A549 (cell line): Measurements from ENCODE around the gene H19. TPM values are rescaled to one million over a fixed set of nuclear protein-coding genes. Genes with fewer than 3 reads are reported as not detected.
A peak's percentile ranks its signal among the peaks of the same experiment; 100 is the strongest.

Experiments
- ATAC-seq, 2 experiments: fragments of 200-7000 bp in 1 of 2; fragments of >200 bp in 1 of 2; cut with Nextera tagmentation in 1 of 2; cut with Tn5 transposase in 1 of 2; 3 replicates each; pipeline versions ENCODE4 v1.8.0 to v1.9.1; 2018 to 2020; ENCODE audit warnings: mild to moderate bottlenecking in 1 of 2, moderate library complexity in 1 of 2
- CTCF ChIA-PET: fragments of 300-600 bp; sonication (Branson Sonifier 250); formaldehyde crosslinking; extraction: SDS; loops from one replicate; lab custom pipeline; 2021; ENCODE audit warnings: antibody characterized with exemption, inconsistent platforms; lab: Yijun Ruan, JAX
- POLR2A ChIA-PET: fragments of 350-600 bp; formaldehyde crosslinking; extraction: SDS; loops from one replicate; lab custom pipeline; 2021; ENCODE audit warnings: antibody characterized with exemption, inconsistent platforms; lab: Yijun Ruan, JAX
- DNase-seq, 2 experiments: peaks; one replicate each; pipeline versions ENCODE4 v3.0.0 to v3.0.0-alpha.2; 2011 to 2016; ENCODE audit warnings: low read depth in 1 of 2, low spot score in 1 of 2
- FAIRE-seq: peaks from 2 replicates; lab custom pipeline; 2011; peaks lifted over from hg19 to GRCh38; lab: Jason Lieb, UNC
- H3K27ac ChIP-seq, 2 experiments: fragments of >200 bp; sonication (Bioruptor Twin); formaldehyde crosslinking; 3 replicates each; pipeline ENCODE4 v1.5.1; 2016 to 2017
- H3K4me1 ChIP-seq: fragments of >200 bp; sonication (Bioruptor Twin); formaldehyde crosslinking; 3 replicates; pipeline ENCODE4 v1.6.1; 2016
- H3K4me2 ChIP-seq: fragments of >200 bp; sonication (Bioruptor Twin); formaldehyde crosslinking; 3 replicates; pipeline ENCODE4 v1.6.1; 2016
- H3K4me3 ChIP-seq: fragments of >200 bp; sonication (Bioruptor Twin); formaldehyde crosslinking; 3 replicates; pipeline ENCODE4 v1.5.1; 2016
- H3K9me3 ChIP-seq: fragments of >200 bp; sonication (Bioruptor Twin); formaldehyde crosslinking; 3 replicates; pipeline ENCODE4 v1.6.1; 2016
- ATOH8 ChIP-seq: fragments of 250-450 bp; sonication (Bioruptor Pico); IDR thresholded peaks from 2 replicates; pipeline ENCODE4 v1.5.0; 2020; ENCODE audit warnings: low read depth, mild to moderate bottlenecking, moderate library complexity
- CBX2 ChIP-seq: fragments of 200-600 bp; sonication (generic); IDR thresholded peaks from 2 replicates; pipeline ENCODE4 v1.6.1; 2016; ENCODE audit warnings: low read depth, mild to moderate bottlenecking, borderline replicate concordance
- CBX8 ChIP-seq: fragments of 200-600 bp; sonication (generic); IDR thresholded peaks from 2 replicates; pipeline ENCODE4 v1.6.1; 2016
- CHD2 ChIP-seq: fragments of 150-350 bp; IDR thresholded peaks from 2 replicates; pipeline ENCODE4 v1.6.1; 2014; ENCODE audit warnings: low read length; ENCODE audit not compliant: partially characterized antibody
- EHF ChIP-seq: fragments of 250-450 bp; sonication (Bioruptor Pico); IDR thresholded peaks from 2 replicates; pipeline ENCODE4 v1.5.0; 2020; ENCODE audit warnings: mild to moderate bottlenecking
- ELK1 ChIP-seq: fragments of 150-350 bp; IDR thresholded peaks from 2 replicates; pipeline ENCODE4 v1.6.1; 2014; ENCODE audit warnings: low read depth, mild to moderate bottlenecking, low read length
- EP300 ChIP-seq, 2 experiments: fragments of >200 bp; sonication (Bioruptor Twin); formaldehyde crosslinking; IDR thresholded peaks; 2 replicates in 1 of 2; 3 replicates in 1 of 2; pipeline ENCODE4 v1.6.1; 2016 to 2017
- FOSB ChIP-seq: fragments of 250-450 bp; sonication (Bioruptor Pico); IDR thresholded peaks from 2 replicates; pipeline ENCODE4 v1.5.0; 2020; ENCODE audit warnings: mild to moderate bottlenecking, moderate library complexity
- FOXS1 ChIP-seq: fragments of 250-450 bp; sonication (Bioruptor Pico); IDR thresholded peaks from 2 replicates; pipeline ENCODE4 v1.5.0; 2020; ENCODE audit warnings: mild to moderate bottlenecking, moderate library complexity
- HMGXB4 ChIP-seq: fragments of 250-450 bp; sonication (Bioruptor Pico); IDR thresholded peaks from 2 replicates; pipeline ENCODE4 v1.5.0; 2021; ENCODE audit warnings: mild to moderate bottlenecking, moderate library complexity, borderline replicate concordance
- HOXA7 ChIP-seq: fragments of 250-450 bp; sonication (Bioruptor Pico); IDR thresholded peaks from 2 replicates; pipeline ENCODE4 v1.5.0; 2020; ENCODE audit warnings: mild to moderate bottlenecking, moderate library complexity
- HOXB5 ChIP-seq: fragments of 250-450 bp; sonication (Bioruptor Pico); IDR thresholded peaks from 2 replicates; pipeline ENCODE4 v1.5.0; 2020; ENCODE audit warnings: mild to moderate bottlenecking, moderate library complexity
- JUNB ChIP-seq: fragments of >200 bp; sonication (Bioruptor Twin); formaldehyde crosslinking; IDR thresholded peaks from 2 replicates; pipeline ENCODE4 v1.6.1; 2016
- KDM1A ChIP-seq: fragments of 200-600 bp; sonication (generic); IDR thresholded peaks from 2 replicates; pipeline ENCODE4 v1.6.1; 2016; ENCODE audit warnings: low read depth, mild to moderate bottlenecking
- NPAS2 ChIP-seq: fragments of 250-450 bp; sonication (Bioruptor Pico); IDR thresholded peaks from 2 replicates; pipeline ENCODE4 v1.8.0; 2022; ENCODE audit warnings: mild to moderate bottlenecking, moderate library complexity, borderline replicate concordance
- NR3C1 ChIP-seq: fragments of >200 bp; sonication (Bioruptor Twin); formaldehyde crosslinking; IDR thresholded peaks from 3 replicates; pipeline ENCODE4 v1.6.1; 2017
- PBX3 ChIP-seq: IDR thresholded peaks from 2 replicates; pipeline ENCODE4 v1.6.1; 2012
- POLR2A ChIP-seq: IDR thresholded peaks from 2 replicates; pipeline ENCODE4 v1.6.1; 2012; ENCODE audit warnings: mild to moderate bottlenecking, low read length
- POLR2AphosphoS2 ChIP-seq: conservative IDR thresholded peaks from 2 replicates; pipeline ENCODE4 v1.6.1; 2012; ENCODE audit warnings: low read length, improper control_type of control experiment, inconsistent platforms
- RAD21 ChIP-seq, 2 experiments: fragments of >200 bp in 1 of 2; sonication (Bioruptor Twin) in 1 of 2; formaldehyde crosslinking in 1 of 2; IDR thresholded peaks in 1 of 2; conservative IDR thresholded peaks in 1 of 2; 2 replicates in 1 of 2; 3 replicates in 1 of 2; pipeline ENCODE4 v1.6.1; 2012 to 2018; ENCODE audit warnings: inconsistent platforms in 1 of 2
- RCOR1 ChIP-seq: fragments of 150-350 bp; IDR thresholded peaks from 2 replicates; pipeline ENCODE4 v1.6.1; 2014; ENCODE audit warnings: antibody characterized with exemption, low read length, low read depth
- RFX5 ChIP-seq: fragments of 450-650 bp; IDR thresholded peaks from 2 replicates; pipeline ENCODE4 v1.7.1; 2014; ENCODE audit warnings: antibody characterized with exemption, mild to moderate bottlenecking, moderate library complexity
- RNF2 ChIP-seq: fragments of 200-600 bp; sonication (generic); IDR thresholded peaks from 2 replicates; pipeline ENCODE4 v1.6.1; 2016; ENCODE audit warnings: low read depth, mild to moderate bottlenecking, antibody characterized with exemption, moderate library complexity, borderline replicate concordance
- SMC3 ChIP-seq: fragments of >200 bp; sonication (Bioruptor Twin); formaldehyde crosslinking; IDR thresholded peaks from 3 replicates; pipeline ENCODE4 v1.6.1; 2018; ENCODE audit warnings: inconsistent platforms
- SREBF2 ChIP-seq: fragments of 450-650 bp; IDR thresholded peaks from 2 replicates; pipeline ENCODE4 v1.6.1; 2014; ENCODE audit warnings: mild to moderate bottlenecking, moderate library complexity
- TFCP2L1 ChIP-seq: fragments of 250-450 bp; sonication (Bioruptor Pico); IDR thresholded peaks from 2 replicates; pipeline ENCODE4 v1.5.0; 2021; ENCODE audit warnings: mild to moderate bottlenecking
- TP53 ChIP-seq: fragments of 250-450 bp; sonication (Bioruptor Pico); IDR thresholded peaks from 2 replicates; pipeline ENCODE4 v1.5.0; 2021; ENCODE audit warnings: mild to moderate bottlenecking, moderate library complexity
- ZC3H11A ChIP-seq: fragments of 450-650 bp; IDR thresholded peaks from 2 replicates; pipeline ENCODE4 v1.6.1; 2014; ENCODE audit warnings: antibody characterized with exemption, mild to moderate bottlenecking
- WGBS: methylation state at CpG from one replicate; pipeline ENCODE4 v1.1.6; 2017; ENCODE audit errors: missing lambda C conversion rate; 5-methylcytosine and 5-hydroxymethylcytosine counted together
- polyA plus RNA-seq, 4 experiments: library from polyadenylated mRNA; depleted of rRNA in 3 of 4; stranded (reverse); fragments of >200 nt; fragmentation: RNase III in 1 of 4; extraction: RNeasy Plus Mini Kit Qiagen cat#74134 plus additional on column Dnase treatment in 1 of 4; gene quantifications; 2 replicates in 3 of 4; 3 replicates in 1 of 4; pipeline ENCODE4 v1.2.3, GENCODE V29; 2011 to 2017

The H19 gene
- polyA plus RNA-seq, 2 of the 4 experiments (the other 2 are of a cell fraction) = 16.6 to 37.1 TPM

DNA sequence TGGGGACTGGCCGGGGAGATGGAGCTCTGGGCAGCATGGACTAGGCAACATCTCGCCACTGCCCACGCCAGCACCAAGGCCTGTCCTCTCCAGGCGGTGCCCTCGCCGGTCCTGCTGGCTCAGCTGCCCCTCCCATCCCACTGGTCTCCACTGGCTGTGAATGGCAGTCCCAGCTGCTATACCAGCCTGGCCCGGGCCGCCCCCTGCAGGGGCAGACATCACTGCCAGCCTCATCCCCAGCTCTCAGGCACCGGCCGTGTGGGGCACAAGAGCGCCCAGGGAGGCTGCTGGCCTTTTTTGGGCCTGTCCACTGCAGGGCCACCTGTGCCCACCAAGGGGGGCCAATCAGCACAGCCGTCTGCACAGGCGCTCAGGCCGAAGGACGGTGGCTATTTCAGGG lies 30.1 kb upstream of the H19 start:
- no peak overlapping the region for H3K27ac ChIP-seq
- ChIA-PET POLR2A (no interaction called here), CTCF (interaction anchor here (1.1 to 21.3 kb wide), 6 partner anchors 9 to 375 kb away, joined by 5 to 1333 read pairs (median 14); partner anchors contain the start of gene INS)
- no peak overlapping the region for H3K4me3 ChIP-seq
- H3K4me2 ChIP-seq = no peak overlapping the region
- no peaks in the 10 kb centered on the region for H3K4me1 ChIP-seq
- WGBS = no CpG with 5 or more reads among the region's 15 CpGs
- ATAC-seq (peak in 1 of 2 experiments; percentile 41; a peak in 2 of 6 replicates), FAIRE-seq (no peak), DNase-seq (no peak)
- H3K9me3 ChIP-seq = no peaks in the 10 kb centered on the region
- TF ChIP-seq POLR2A = no peak
- no peak for TF ChIP-seq TP53 (CRISPR knock-in tag)
- TF ChIP-seq FOSB (CRISPR knock-in tag) = no peak
- no peak for TF ChIP-seq POLR2AphosphoS2
- no peak for TF ChIP-seq NPAS2 (CRISPR knock-in tag)
- TF ChIP-seq ELK1 = no peak
- TF ChIP-seq, all 56 proteins: peak for 0

GRCh38 chr11:2015025-2015424 lies 17.4 kb upstream of the H19 start:
- H3K9me3 ChIP-seq = no peaks in the 10 kb centered on the region
- no peak overlapping the region for H3K4me3 ChIP-seq
- ChIA-PET POLR2A (no interaction called here), CTCF (interaction anchor here (0.8 to 1.8 kb wide), 4 partner anchors 13 to 141 kb away, joined by 3 to 12 read pairs (median 6); no protein-coding TSS in a partner anchor)
- no CpG with 5 or more reads among the region's 14 CpGs for WGBS
- H3K4me1 ChIP-seq = no peaks in the 10 kb centered on the region
- H3K27ac ChIP-seq = no peak overlapping the region
- TF ChIP-seq EHF (no peak), ATOH8 (CRISPR knock-in tag) (no peak), RCOR1 (no peak), KDM1A (no peak), JUNB (no peak), HOXA7 (CRISPR knock-in tag) (no peak), TFCP2L1 (no peak), EP300 (IDR thresholded peaks at IDR 0.05) (no peak), RNF2 (no peak)
- ATAC-seq = no peak
- no peak for DNase-seq
- no peak overlapping the region for H3K4me2 ChIP-seq
- FAIRE-seq = no peak

DNA sequence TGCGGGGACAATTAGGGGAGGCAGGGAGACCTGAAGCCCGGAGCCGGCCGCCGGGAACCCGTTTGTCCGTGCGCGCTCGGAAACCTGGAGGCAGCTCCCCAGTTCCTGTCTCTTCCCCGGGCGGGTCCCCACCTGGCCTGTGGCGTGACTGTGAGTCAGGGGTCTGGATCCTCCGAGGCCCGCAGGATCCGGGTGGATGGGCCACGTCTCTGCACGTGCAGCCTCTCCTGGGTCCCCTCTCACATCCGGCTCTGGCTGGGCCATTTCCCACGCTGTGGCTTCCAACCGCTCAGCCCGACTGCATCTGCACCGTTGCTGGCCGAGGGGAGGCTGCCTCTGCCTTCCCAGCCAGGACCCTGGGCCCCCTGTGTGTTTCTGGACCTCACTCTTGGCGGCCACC lies 14.8 kb upstream of the H19 start:
- no peak for FAIRE-seq
- CTCF ChIA-PET = interaction anchor here (2.5 kb wide), 1 partner anchor 139 kb away, joined by 18 read pairs; no protein-coding TSS in a partner anchor
- no peak overlapping the region for H3K4me3 ChIP-seq
- WGBS = no CpG with 5 or more reads among the region's 25 CpGs
- no peak overlapping the region for H3K4me2 ChIP-seq
- H3K9me3 ChIP-seq = no peaks in the 10 kb centered on the region
- POLR2A ChIA-PET = no interaction called here
- TF ChIP-seq NPAS2 (CRISPR knock-in tag) (no peak), NR3C1 (no peak), CBX2 (no peak), RFX5 (no peak), SMC3 (no peak), RAD21 (conservative IDR thresholded peaks at IDR 0.05 in 1 of 2, IDR thresholded peaks at IDR 0.05 in 1 of 2) (no peak), RCOR1 (no peak), PBX3 (no peak), CHD2 (no peak), HOXB5 (no peak), FOSB (CRISPR knock-in tag) (no peak), SREBF2 (no peak), HMGXB4 (CRISPR knock-in tag) (no peak), ZC3H11A (no peak), ELK1 (no peak), POLR2A (no peak), CBX8 (no peak), TP53 (CRISPR knock-in tag) (no peak), FOXS1 (CRISPR knock-in tag) (no peak)
- no peak for DNase-seq
- no peak for ATAC-seq
- H3K4me1 ChIP-seq = no peaks in the 10 kb centered on the region
- no peak overlapping the region for H3K27ac ChIP-seq
